A673 (cell line): ENCODE results near the gene PRDM16. TPM values are rescaled to one million over a fixed set of nuclear protein-coding genes. Genes with fewer than 3 reads are reported as not detected.

Experiments
- BruUV-seq: library from RNA; stranded (reverse); fragments of 400-500 nt; replicated peaks from 2 replicates; lab custom pipeline; 2021; lab: Mats Ljungman, UMichigan
- CTCF ChIA-PET: fragments of 300-600 bp; sonication (Branson Sonifier 250); formaldehyde crosslinking; loops from one replicate; lab custom pipeline; 2022; ENCODE audit warnings: antibody characterized with exemption; lab: Charles Lee
- POLR2A ChIA-PET: fragments of 300-600 bp; sonication (Branson Sonifier 250); formaldehyde crosslinking; loops from one replicate; lab custom pipeline; 2022; ENCODE audit warnings: antibody characterized with exemption; ENCODE audit not compliant: low non-redundant PET; lab: Charles Lee
- DNase-seq: peaks from one replicate; pipeline ENCODE4 v3.0.0-alpha.2; 2015; ENCODE audit warnings: low spot score
- H3K27ac ChIP-seq: fragments of 200-600 bp; sonication (generic); 2 replicates; pipeline ENCODE4 v1.5.1; 2016; ENCODE audit warnings: mixed run types, low read depth, mild to moderate bottlenecking, mixed read lengths, antibody characterized with exemption, low read length; ENCODE audit not compliant: poor library complexity, severe bottlenecking
- H3K27me3 ChIP-seq: fragments of 200-600 bp; sonication (generic); replicated peaks from 2 replicates; pipeline ENCODE4 v1.6.1; 2017; ENCODE audit warnings: mixed run types, low read depth, mild to moderate bottlenecking, mixed read lengths, antibody characterized with exemption, low read length; ENCODE audit not compliant: insufficient read depth, poor library complexity
- H3K36me3 ChIP-seq: fragments of 200-600 bp; sonication (generic); 2 replicates; pipeline ENCODE4 v1.6.1; 2016; ENCODE audit warnings: mixed run types, mild to moderate bottlenecking, mixed read lengths, antibody characterized with exemption, low read length; ENCODE audit not compliant: insufficient read depth, poor library complexity, severe bottlenecking
- H3K4me1 ChIP-seq: fragments of 200-600 bp; sonication (generic); 2 replicates; pipeline ENCODE4 v1.6.1; 2017; ENCODE audit warnings: mixed run types, mild to moderate bottlenecking, mixed read lengths, antibody characterized with exemption, low read length; ENCODE audit not compliant: insufficient read depth, poor library complexity, severe bottlenecking
- H3K4me3 ChIP-seq: fragments of 200-600 bp; sonication (generic); 2 replicates; pipeline ENCODE4 v1.5.1; 2016; ENCODE audit warnings: low read depth, mixed run types, mild to moderate bottlenecking, mixed read lengths, low read length; ENCODE audit not compliant: poor library complexity, severe bottlenecking
- H3K9me3 ChIP-seq: fragments of 200-600 bp; sonication (generic); 2 replicates; pipeline ENCODE4 v1.6.1; 2016; ENCODE audit warnings: mixed run types, low read depth, mild to moderate bottlenecking, mixed read lengths, antibody characterized with exemption, low read length; ENCODE audit not compliant: poor library complexity, severe bottlenecking
- EZH2 ChIP-seq: fragments of 200-600 bp; sonication (generic); IDR thresholded peaks from 2 replicates; pipeline ENCODE4 v1.6.1; 2017; ENCODE audit warnings: borderline replicate concordance, low read depth, mild to moderate bottlenecking, mixed read lengths, antibody characterized with exemption, low read length; ENCODE audit not compliant: poor library complexity, severe bottlenecking
- intact Hi-C: fragments of 100-400 bp; cut with micrococcal nuclease; formaldehyde crosslinking; loops from one replicate; pipeline ENCODE4 v1.10.0; 2022; ENCODE audit not compliant: unreplicated experiment
- total RNA-seq: library from RNA; stranded (reverse); gene quantifications from 2 replicates; pipeline ENCODE4 v1.2.3, GENCODE V29; 2021
- TF ChIP-seq, protein P1 (sequence below): fragments of 300-800, 200-600 bp; sonication (generic); conservative IDR thresholded peaks from 2 replicates; pipeline ENCODE4 v1.5.1; 2017; ENCODE audit warnings: low read depth, mild to moderate bottlenecking, antibody characterized with exemption, low read length, moderate library complexity, mixed read lengths

The PRDM16 gene
- total RNA-seq, 1 experiment from 2014 or later = 0.49 TPM

GRCh38 chr1:3440300-3440681 is 371.3 kb downstream of the PRDM16 start:
- BruUV-seq = no TSS peak

DNA sequence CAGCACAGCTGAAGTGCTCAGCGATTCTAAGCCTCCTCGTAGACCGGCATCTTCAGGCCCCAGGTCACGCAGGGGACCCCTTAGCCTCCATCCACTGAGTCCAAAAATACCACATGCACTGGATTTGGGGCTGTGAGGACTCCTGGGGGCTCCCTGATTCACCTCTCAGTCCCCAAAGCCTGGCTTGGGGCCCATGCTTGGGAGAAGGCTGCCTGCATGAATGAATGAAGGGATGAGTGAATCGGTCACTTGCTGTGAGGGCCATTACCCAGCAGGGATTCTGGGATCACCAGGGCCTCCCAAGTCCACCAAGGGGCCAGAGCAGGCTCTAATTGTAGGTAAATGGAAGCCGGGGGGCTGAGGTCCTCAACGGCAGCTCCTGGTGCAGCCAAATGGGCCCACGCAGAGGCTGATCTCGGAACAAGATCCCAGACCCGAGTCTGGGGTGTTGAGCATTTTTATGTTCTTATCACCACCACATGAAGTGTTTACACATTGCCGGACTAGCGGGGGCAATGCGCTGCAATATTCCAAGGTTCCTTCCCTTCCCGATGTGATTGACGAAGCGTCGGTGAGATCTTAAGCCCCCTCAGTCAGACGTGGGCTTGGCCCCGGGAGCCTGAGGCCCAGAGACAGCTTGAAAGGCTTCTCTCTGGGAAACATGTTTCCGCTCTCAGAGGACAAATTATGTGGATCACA is 371.9 kb downstream of the PRDM16 start:
- Histone ChIP-seq H3K4me3 (no peak overlapping the region), H3K27ac (no peak overlapping the region), H3K36me3 (no peaks in the 10 kb centered on the region), H3K4me1 (no peaks in the 10 kb centered on the region), H3K9me3 (no peaks in the 10 kb centered on the region), H3K27me3 (peaks cover 38% of the 10 kb centered on the region)
- intact Hi-C loops = no loop called here
- no peak for DNase-seq
- TF ChIP-seq, protein P1, sequence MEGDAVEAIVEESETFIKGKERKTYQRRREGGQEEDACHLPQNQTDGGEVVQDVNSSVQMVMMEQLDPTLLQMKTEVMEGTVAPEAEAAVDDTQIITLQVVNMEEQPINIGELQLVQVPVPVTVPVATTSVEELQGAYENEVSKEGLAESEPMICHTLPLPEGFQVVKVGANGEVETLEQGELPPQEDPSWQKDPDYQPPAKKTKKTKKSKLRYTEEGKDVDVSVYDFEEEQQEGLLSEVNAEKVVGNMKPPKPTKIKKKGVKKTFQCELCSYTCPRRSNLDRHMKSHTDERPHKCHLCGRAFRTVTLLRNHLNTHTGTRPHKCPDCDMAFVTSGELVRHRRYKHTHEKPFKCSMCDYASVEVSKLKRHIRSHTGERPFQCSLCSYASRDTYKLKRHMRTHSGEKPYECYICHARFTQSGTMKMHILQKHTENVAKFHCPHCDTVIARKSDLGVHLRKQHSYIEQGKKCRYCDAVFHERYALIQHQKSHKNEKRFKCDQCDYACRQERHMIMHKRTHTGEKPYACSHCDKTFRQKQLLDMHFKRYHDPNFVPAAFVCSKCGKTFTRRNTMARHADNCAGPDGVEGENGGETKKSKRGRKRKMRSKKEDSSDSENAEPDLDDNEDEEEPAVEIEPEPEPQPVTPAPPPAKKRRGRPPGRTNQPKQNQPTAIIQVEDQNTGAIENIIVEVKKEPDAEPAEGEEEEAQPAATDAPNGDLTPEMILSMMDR = no peak
- no peak for TF ChIP-seq EZH2
- POLR2A ChIA-PET = no interaction called here
- CTCF ChIA-PET = no interaction called here
- BruUV-seq = no TSS peak

More at GRCh38 chr1:3440300-3440681, 371.3 kb downstream of the PRDM16 start:
- Histone ChIP-seq H3K4me1 (no peaks in the 10 kb centered on the region), H3K9me3 (no peaks in the 10 kb centered on the region), H3K4me3 (no peak overlapping the region), H3K27ac (no peak overlapping the region), H3K27me3 (peaks cover 42% of the 10 kb centered on the region), H3K36me3 (no peaks in the 10 kb centered on the region)
- DNase-seq = no peak
- CTCF ChIA-PET = no interaction called here
- TF ChIP-seq EZH2 = no peak
- TF ChIP-seq, protein P1 = no peak
- intact Hi-C loops = no loop called here
- POLR2A ChIA-PET = no interaction called here

GRCh38 chr1:3441410-3441847 is 372.4 kb downstream of the PRDM16 start:
- Histone ChIP-seq H3K9me3 (no peaks in the 10 kb centered on the region), H3K36me3 (no peaks in the 10 kb centered on the region), H3K27me3 (peaks cover 32% of the 10 kb centered on the region), H3K27ac (no peak overlapping the region), H3K4me3 (no peak overlapping the region), H3K4me1 (no peaks in the 10 kb centered on the region)
- CTCF ChIA-PET = no interaction called here
- no peak for TF ChIP-seq EZH2
- TF ChIP-seq, protein P1 = no peak
- no peak for DNase-seq
- BruUV-seq = no TSS peak
- POLR2A ChIA-PET = no interaction called here
- intact Hi-C loops = no loop called here
